ENCODE data around the gene SIGLEC14.

- TF ChIP-seq CTCF (IDR thresholded peaks at IDR 0.05) (no peak), POLR2A (IDR thresholded peaks at IDR 0.05) (no peak), EP300 (IDR thresholded peaks at IDR 0.05; ENCODE audit: low read depth) (no peak)
These were observed 53.3 kb downstream of the SIGLEC14 start for GRCh38 chr19:51593138-51593890.
